NT2/D1 (cell line): ENCODE data around the gene TRMT2A.

ENCODE experiments used
- SUZ12 ChIP-seq: IDR thresholded peaks from 2 replicates; pipeline ENCODE4 v1.6.1; 2011; ENCODE audit not compliant: insufficient read length, insufficient read depth; ENCODE audit errors: extremely low read depth
- YY1 ChIP-seq: IDR thresholded peaks from 2 replicates; pipeline ENCODE4 v1.6.1; 2011; ENCODE audit not compliant: insufficient read length, insufficient read depth
- ZNF274 ChIP-seq: IDR thresholded peaks from 2 replicates; pipeline ENCODE4 v1.6.1; 2011; ENCODE audit warnings: mild to moderate bottlenecking, low read depth, low read length

DNA sequence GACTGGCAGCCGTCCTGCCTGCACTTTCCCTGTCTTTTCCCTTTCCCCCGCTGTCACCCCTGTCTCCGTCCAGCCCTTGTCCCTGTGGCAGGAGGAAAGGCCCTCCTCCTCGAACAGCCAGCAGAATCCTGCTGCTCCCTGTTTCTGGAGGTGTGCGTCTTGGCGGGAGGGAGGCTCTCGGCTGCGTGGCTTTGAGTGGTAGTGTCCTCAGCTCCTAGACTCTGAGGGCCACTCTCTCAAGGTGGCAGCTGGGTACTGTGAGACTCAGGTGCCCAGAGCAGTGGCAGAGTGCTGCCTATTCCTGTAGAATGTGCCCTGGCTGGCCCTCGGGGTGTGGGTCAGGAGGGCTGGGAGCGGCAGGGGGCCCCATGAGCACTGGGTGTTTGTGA, 10.2 kb downstream of the TRMT2A start:
- no peak for TF ChIP-seq SUZ12
- TF ChIP-seq ZNF274: no peak
- no peak for TF ChIP-seq YY1
